GM12891 (cell line): Measurements from ENCODE around the gene FBXL20.

Source experiments
- POLR2AphosphoS5 ChIP-seq: IDR thresholded peaks from 2 replicates; pipeline ENCODE4 v1.6.1; 2011; ENCODE audit warnings: low read depth, low read length, control low read depth
- TAF1 ChIP-seq: IDR thresholded peaks from 2 replicates; pipeline ENCODE4 v1.6.1; 2011; ENCODE audit warnings: low read depth, low read length, control low read depth

DNA sequence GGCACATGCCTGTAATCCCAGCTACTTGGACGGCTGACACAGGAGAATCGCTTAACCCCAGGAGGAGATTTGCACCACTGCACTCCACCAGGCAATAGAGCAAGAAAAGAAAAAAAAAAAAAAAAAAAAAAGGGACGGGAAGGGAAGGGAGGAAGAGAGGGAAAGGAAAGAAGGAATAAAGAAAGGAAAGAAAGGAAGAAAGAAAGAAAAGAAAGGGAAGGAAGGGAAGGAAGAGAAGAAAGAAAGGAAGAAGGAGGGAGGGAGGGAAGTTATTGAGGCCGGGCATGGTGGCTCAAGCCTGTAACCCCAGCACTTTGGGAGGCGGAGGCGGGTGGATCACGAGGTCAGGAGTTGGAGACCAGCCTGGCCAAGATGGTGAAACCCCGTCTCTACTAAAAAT lies 125.3 kb downstream of the FBXL20 start:
- TF ChIP-seq TAF1 (no peak), POLR2AphosphoS5 (no peak)
